Activated CD4-positive, alpha-beta memory T cell treated with anti-CD3 and anti-CD28 coated beads, Interleukin-2, amount 10 ng/mL, durations not matched to agents 7 days and 5 days (primary cell): ENCODE measurements around the gene TMEM127. TPM values are rescaled to one million over a fixed set of nuclear protein-coding genes. Genes with fewer than 3 reads are reported as not detected.

Source experiments
- CTCF ChIA-PET: fragments of 350-600 bp; sonication (Branson Sonifier 250); formaldehyde crosslinking; loops from one replicate; lab custom pipeline; 2021; ENCODE audit warnings: antibody characterized with exemption, inconsistent platforms; lab: Charles Lee
- POLR2A ChIA-PET: fragments of 350-600 bp; sonication (Branson Sonifier 250); formaldehyde crosslinking; loops from one replicate; lab custom pipeline; 2021; ENCODE audit warnings: antibody characterized with exemption; lab: Charles Lee
- DNase-seq: peaks from one replicate; pipeline ENCODE4 v3.0.0-alpha.2; 2020
- H3K27ac Mint-ChIP-seq: one replicate; pipeline ENCODE4 v1.8.0; 2021; ENCODE audit warnings: mild to moderate bottlenecking, mixed read lengths
- H3K27me3 Mint-ChIP-seq: one replicate; pipeline ENCODE4 v1.8.0; 2021; ENCODE audit warnings: mixed read lengths
- H3K36me3 Mint-ChIP-seq: one replicate; pipeline ENCODE4 v1.8.0; 2021; ENCODE audit warnings: low read depth, mixed read lengths
- H3K4me1 Mint-ChIP-seq: one replicate; pipeline ENCODE4 v1.8.0; 2021; ENCODE audit warnings: mixed read lengths
- H3K4me3 Mint-ChIP-seq: one replicate; pipeline ENCODE4 v1.8.0; 2021; ENCODE audit warnings: mild to moderate bottlenecking, mixed read lengths
- H3K9me3 Mint-ChIP-seq: one replicate; pipeline ENCODE4 v1.8.0; 2021; ENCODE audit warnings: mixed read lengths
- total RNA-seq, 2 experiments: library from RNA; stranded (reverse); gene quantifications; one replicate each; pipeline ENCODE4 v1.2.3, GENCODE V29; 2021

Gene TMEM127
- total RNA-seq, 2 experiments from 2014 or later, result 42.4 to 44.0 TPM

DNA sequence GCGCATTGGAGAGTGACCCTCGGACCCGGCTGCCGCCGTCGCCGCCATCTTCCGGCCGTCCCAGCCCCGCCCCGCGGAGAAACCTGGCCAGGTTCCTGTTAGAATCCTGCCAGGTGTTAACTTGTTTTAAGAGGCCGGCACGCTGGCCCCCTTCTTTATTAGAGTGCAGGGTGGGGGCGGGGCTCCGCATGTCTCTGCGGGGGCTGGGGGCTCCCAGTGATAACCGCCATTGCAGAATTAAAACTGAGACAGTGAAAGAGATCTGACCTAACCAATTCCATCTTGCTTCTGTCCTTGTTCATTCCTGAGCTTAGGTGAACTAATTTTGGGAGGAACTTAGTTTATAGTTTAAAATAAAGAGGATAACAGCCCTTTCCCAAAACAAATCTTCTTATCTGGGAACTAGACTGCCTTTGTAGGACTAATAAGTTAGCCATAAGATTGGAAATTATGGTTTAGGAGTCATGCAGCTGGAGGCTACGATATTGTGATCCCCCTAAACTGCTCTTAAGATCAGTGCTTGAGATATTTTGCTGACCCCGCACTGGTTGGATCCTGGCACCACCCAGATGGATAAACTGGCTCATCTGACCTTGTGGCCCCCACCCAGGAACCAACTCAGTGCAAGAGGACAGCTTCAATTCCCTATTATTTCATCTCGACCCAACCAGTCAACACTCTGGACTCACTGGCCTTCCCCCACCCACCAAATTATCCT is 56.6 kb downstream of the TMEM127 start:
- Mint-ChIP-seq H3K27me3 (no peaks in the 10 kb centered on the region), H3K4me3 (peak overlapping the region; percentile 87)
- CTCF ChIA-PET, result interaction anchor here (0.9 to 2.4 kb wide), 8 partner anchors 30 to 187 kb away, joined by 3 to 15 read pairs (median 4); no protein-coding TSS in a partner anchor

DNA sequence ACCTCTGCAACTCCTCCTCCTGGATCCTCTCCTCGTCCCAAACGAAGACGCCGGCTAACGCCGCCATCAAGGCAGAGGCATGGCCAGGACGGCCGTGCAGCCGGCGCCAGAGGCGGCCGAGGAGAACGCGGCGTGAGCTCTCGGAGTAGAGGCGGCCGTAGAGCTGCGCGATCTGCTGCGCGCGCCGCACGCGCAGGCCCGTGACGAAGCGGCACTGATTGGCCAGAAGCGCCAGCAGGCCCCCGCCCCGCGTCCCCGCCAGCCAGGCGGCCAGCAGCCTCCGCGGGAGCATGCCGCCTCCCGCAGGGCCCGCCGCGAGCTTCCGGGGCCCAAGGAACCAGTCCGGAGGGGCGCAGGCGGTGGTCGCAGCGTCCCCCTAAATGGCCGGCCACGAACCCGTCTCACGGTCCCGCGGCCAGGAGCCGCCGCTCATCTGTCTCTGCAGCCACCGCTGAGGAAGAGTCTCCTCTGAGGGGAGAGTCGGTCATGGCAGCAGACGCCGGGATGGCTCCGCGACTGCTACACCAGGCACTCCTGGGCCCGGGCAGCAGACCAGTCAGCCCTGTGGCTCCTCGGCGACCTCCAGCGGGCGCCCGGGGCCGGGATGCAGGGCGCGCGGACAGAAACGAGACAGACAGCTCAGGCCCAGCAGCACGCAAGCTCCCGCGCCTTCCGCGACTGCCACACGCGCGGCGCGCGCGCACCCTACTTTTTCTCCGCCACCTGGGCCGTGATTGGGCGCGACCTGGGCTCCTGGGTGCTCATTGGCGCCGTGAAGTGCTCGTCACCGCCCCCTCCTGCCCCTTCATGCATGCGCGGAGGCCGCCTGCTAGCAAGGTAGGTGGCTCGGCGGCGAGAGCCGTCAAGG is 57.4 kb downstream of the TMEM127 start, which contains the start of gene STARD7:
Gene STARD7, minus strand, starts transcription at position 685 of the 868 bp plus-strand sequence. Its CDS starts 393 bp downstream, at position 292.
- Mint-ChIP-seq H3K27ac (peak within 1 kb of the TSS; percentile 83), H3K4me3 (peak within 1 kb of the TSS; percentile 87), H3K9me3 (no peaks in the 10 kb centered on the region), H3K4me1 (peaks cover 52% of the 10 kb centered on the region), H3K36me3 (peaks cover 30% of the 10 kb centered on the region), H3K27me3 (no peaks in the 10 kb centered on the region)
- ChIA-PET POLR2A (interaction anchor here (0.6 to 3.2 kb wide), 36 partner anchors 9 to 608 kb away, joined by 3 to 39 read pairs (median 5); partner anchors contain the start of genes ANKRD36C, CIAO1, CNNM3 and DUSP2), CTCF (interaction anchor here (0.6 to 2.4 kb wide), 11 partner anchors 31 to 199 kb away, joined by 3 to 15 read pairs (median 4); partner anchors contain the start of gene ASTL)
- DNase-seq, result peak; percentile 98

More for the DNA sequence above, 56.6 kb downstream of the TMEM127 start:
- Mint-ChIP-seq H3K36me3 (peaks cover 23% of the 10 kb centered on the region), H3K9me3 (no peaks in the 10 kb centered on the region), H3K4me1 (peaks cover 44% of the 10 kb centered on the region), H3K27ac (peak overlapping the region; percentile 79)
- DNase-seq, result no peak
- POLR2A ChIA-PET, result interaction anchor here (0.9 to 3.2 kb wide), 26 partner anchors 10 to 607 kb away, joined by 3 to 39 read pairs (median 6); partner anchors contain the start of genes ANKRD36C, CIAO1, CNNM3 and DUSP2

DNA sequence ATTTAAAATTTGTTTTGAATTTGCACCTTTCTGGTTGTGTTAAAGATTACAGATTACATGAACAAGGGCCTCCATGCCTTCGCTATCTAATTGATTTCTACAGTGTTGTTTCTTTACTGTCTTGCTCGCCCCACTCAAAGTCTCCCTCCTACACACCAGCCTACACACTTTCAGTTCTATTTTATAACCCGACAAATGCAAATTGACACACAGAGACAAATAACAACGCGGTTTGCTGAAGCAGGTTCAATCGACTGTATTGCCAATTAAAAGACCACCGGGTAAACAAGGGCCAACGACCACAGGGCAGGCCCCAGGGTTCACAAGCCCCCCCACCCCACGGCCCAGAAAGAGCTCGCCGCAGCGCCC is 58.0 kb downstream of the TMEM127 start:
- Mint-ChIP-seq H3K36me3 (peaks cover 31% of the 10 kb centered on the region), H3K27ac (peak overlapping the region; percentile 83), H3K27me3 (no peaks in the 10 kb centered on the region), H3K4me3 (peak overlapping the region; percentile 87), H3K4me1 (peaks cover 58% of the 10 kb centered on the region), H3K9me3 (no peaks in the 10 kb centered on the region)
- CTCF ChIA-PET, result interaction anchor here (1.1 to 2.4 kb wide), 7 partner anchors 34 to 69 kb away, joined by 4 to 15 read pairs (median 5); partner anchors contain the start of gene ASTL
- POLR2A ChIA-PET, result interaction anchor here (0.9 to 3.2 kb wide), 29 partner anchors 9 to 321 kb away, joined by 3 to 39 read pairs (median 6); partner anchors contain the start of genes CIAO1, DUSP2, ITPRIPL1 and NCAPH
- no peak for DNase-seq

DNA sequence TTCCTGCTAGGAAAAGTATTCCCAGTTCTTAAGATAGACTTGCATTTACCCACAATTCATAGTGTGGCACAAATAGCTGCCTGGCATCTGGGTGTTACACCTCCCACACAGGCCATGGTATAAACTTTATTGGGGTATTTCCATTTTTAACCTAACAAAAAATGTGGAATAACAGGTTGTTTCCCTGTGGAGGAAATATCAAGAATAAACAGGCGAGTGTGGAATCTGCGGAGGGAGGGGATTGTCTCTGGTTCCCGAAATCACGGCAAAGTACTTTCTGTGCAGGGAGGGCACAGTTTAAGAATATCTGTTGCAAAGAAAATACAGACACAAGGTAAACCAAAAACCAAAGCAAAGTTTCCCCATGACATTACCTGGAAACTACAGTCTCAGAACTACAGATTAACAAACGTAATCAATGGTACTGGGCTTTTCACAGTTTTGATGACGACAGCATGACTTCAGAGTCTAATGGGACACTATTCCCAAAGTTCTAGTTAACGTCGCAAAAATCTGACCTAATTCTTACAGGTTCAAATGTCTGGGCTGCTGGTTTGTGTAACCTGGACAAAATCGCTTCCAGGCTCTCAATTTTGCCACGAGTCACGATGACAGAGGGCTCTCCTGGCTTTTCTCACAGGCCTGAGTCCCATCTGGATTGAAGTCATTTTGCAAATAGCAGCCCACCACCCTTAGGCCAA is 58.6 kb downstream of the TMEM127 start:
- Mint-ChIP-seq H3K36me3 (peaks cover 31% of the 10 kb centered on the region), H3K27ac (peak overlapping the region; percentile 83), H3K4me1 (peaks cover 63% of the 10 kb centered on the region), H3K9me3 (no peaks in the 10 kb centered on the region), H3K27me3 (no peaks in the 10 kb centered on the region), H3K4me3 (peak overlapping the region; percentile 87)
- POLR2A ChIA-PET, result interaction anchor here (1.0 to 3.2 kb wide), 7 partner anchors 8 to 321 kb away, joined by 4 to 35 read pairs (median 12); partner anchors contain the start of genes CIAO1, DUSP2, SNRNP200 and TMEM127
- no peak for DNase-seq
- CTCF ChIA-PET, result interaction anchor here (0.7 to 1.4 kb wide), 3 partner anchors 20 to 1218 kb away, joined by 3 to 5 read pairs (median 5); no protein-coding TSS in a partner anchor

DNA sequence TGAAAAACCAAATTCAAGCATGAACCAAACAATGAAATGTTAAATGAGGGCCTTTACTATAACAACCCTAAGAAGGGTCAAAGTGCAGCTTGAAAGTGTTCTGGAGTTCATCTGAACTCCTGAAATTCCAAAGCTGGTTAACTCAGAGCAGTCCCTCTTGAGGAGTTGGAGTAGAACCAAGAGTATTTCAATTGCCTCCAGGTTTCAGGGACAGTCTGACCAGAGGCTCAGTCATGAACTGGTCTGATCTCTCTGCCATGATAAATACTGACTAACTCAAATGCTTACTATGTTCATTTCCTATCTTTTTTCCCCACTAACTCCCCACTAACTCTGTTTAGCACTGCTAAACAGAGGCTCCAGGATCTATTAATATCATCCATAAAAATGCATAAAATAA is 59.9 kb downstream of the TMEM127 start:
- no peak for DNase-seq
- Mint-ChIP-seq H3K4me1 (peaks cover 67% of the 10 kb centered on the region), H3K9me3 (no peaks in the 10 kb centered on the region), H3K27ac (peak overlapping the region; percentile 57), H3K4me3 (peak overlapping the region; percentile 57), H3K27me3 (no peaks in the 10 kb centered on the region), H3K36me3 (peaks cover 31% of the 10 kb centered on the region)
- ChIA-PET POLR2A (interaction anchor here (1.1 to 1.8 kb wide), 2 partner anchors 48 to 59 kb away, joined by 3 to 6 read pairs; no protein-coding TSS in a partner anchor), CTCF (interaction anchor here (1.6 to 3.2 kb wide), 2 partner anchors 61 to 67 kb away, joined by 8 to 11 read pairs; partner anchors contain the start of gene ASTL)

DNA sequence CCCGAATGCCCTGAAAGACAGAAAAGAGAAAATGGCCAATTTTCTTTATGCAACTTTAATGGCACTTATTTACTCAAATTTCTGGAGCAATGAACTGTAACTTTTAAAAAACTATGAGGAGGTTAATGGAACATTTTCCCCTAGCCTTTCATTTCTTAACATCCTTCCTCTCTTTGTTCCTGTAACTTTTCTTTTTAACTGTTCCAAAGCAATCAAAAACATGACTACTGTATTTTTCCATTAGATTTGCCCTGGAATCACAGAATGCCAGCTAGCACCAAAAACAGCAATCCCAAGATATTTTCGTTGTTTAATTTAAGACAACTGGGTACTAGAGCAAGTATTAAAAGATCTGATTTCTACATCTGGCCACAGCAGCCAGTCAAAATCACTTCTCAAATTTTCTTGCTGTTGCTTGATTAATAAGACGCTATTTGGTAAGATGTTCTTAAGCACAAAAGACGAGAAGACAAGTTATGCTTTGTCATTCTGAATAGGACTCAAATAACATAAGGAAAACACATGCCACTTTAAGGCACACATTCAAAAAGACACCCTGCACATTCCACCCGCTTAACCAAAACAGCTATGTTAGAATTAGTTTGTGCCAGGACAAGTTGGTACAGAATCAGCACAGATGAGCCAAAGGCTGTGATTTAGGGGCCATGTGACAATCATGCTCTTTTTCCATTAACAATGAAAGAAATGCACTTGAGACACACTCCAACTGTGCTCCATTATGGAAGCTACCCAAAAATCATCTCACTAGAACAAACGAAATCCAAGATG is 60.8 kb downstream of the TMEM127 start:
- peaks cover 31% of the 10 kb centered on the region for H3K36me3 Mint-ChIP-seq
- no peaks in the 10 kb centered on the region for H3K9me3 Mint-ChIP-seq
- ChIA-PET POLR2A (interaction anchor here (1.1 to 3.2 kb wide), 4 partner anchors 37 to 60 kb away, joined by 3 to 15 read pairs (median 6); no protein-coding TSS in a partner anchor), CTCF (interaction anchor here (1.6 to 3.2 kb wide), 3 partner anchors 62 to 212 kb away, joined by 8 to 11 read pairs (median 9); partner anchors contain the start of gene ASTL)
- H3K27ac Mint-ChIP-seq, result peak overlapping the region; percentile 82
- H3K4me3 Mint-ChIP-seq, result peak overlapping the region; percentile 45
- H3K4me1 Mint-ChIP-seq, result peaks cover 70% of the 10 kb centered on the region
- no peak for DNase-seq
- H3K27me3 Mint-ChIP-seq, result no peaks in the 10 kb centered on the region

DNA sequence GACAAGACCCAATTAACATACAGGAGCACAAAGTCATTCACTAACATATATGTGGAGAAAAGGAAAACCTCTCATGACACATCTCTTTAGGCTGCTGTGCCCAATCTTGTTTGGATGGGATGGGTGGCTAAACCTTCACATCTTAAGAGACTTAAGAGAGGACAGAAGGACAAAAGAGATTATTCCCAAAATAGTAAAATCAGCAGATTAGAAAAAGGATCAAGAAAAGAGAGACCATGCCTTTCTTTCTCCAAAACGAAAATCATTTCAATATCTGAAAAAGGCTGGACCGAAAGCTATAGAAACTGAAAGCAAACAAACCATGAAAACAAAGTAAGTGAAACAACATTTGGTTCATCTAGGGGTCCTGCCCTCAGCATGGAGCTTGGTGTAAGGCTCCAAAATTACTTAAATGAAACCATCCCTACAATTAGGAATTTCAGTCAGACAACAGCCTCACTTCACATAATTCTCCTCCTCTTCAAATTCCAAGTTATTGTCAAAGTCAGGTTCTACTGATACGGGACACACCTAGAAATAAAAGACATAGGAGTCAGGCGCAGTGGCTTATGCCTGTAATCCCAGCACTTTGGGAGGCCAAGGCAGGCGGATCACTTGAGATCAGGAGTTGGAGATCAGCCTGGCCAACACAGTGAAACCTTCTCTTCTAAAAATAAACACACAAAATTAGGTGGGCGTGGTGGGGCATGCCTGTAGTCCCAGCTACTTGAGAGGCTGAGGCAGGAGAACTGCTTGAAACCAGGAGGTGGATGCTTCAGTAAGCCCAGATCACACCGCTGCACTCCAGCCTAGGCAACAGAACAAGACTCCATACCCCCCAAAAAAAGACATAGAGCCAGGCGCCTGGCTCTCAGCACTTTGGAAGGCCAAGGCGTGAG is 62.4 kb downstream of the TMEM127 start:
- peak overlapping the region; percentile 82 for H3K27ac Mint-ChIP-seq
- DNase-seq, result no peak
- peaks cover 40% of the 10 kb centered on the region for H3K36me3 Mint-ChIP-seq
- POLR2A ChIA-PET, result interaction anchor here (1.3 to 3.2 kb wide), 4 partner anchors 29 to 122 kb away, joined by 3 to 15 read pairs (median 4); no protein-coding TSS in a partner anchor
- H3K4me1 Mint-ChIP-seq, result peaks cover 75% of the 10 kb centered on the region
- no peaks in the 10 kb centered on the region for H3K27me3 Mint-ChIP-seq
- H3K9me3 Mint-ChIP-seq, result no peaks in the 10 kb centered on the region
- peak overlapping the region; percentile 75 for H3K4me3 Mint-ChIP-seq
- CTCF ChIA-PET, result interaction anchor here (0.9 to 3.2 kb wide), 8 partner anchors 29 to 325 kb away, joined by 3 to 11 read pairs (median 4); partner anchors contain the start of gene ASTL

DNA sequence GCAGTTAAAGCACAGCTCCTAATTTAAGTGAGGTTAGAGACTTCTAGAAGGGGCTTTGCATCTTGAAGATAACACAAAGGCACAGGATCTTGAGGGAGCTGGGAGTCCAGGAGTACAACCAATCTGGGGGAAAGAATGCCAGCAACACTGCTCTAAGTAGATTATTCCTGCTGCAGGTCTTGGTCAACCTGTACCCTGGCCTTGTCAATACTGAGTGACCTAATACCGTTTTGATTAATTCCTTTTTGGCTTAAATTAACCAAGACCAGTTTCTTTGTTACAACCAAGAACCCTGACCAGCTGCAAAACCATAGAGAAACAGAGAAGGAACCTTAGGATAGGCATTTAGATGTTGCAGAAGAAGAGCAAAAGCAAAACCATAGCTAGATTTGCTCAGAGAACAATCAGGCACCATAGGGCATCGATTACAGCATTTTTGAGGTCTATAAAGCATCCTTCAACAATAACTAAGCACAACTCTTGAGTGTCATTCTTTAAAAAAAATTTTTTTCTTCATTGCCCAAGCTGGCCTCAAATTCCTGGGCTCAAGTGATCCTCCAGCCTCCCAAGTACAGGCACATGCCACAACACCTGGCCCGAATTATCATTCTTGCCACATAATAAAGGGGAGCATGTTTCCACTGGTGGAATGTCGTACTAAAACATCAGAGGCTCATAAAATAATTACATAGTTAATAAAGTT is 63.5 kb downstream of the TMEM127 start:
- H3K27me3 Mint-ChIP-seq, result no peaks in the 10 kb centered on the region
- peaks cover 39% of the 10 kb centered on the region for H3K36me3 Mint-ChIP-seq
- CTCF ChIA-PET, result interaction anchor here (1.2 to 1.6 kb wide), 6 partner anchors 28 to 326 kb away, joined by 3 to 5 read pairs (median 4); no protein-coding TSS in a partner anchor
- no peaks in the 10 kb centered on the region for H3K9me3 Mint-ChIP-seq
- no peak overlapping the region for H3K27ac Mint-ChIP-seq
- peaks cover 78% of the 10 kb centered on the region for H3K4me1 Mint-ChIP-seq
- H3K4me3 Mint-ChIP-seq, result no peak overlapping the region
- DNase-seq, result no peak
- POLR2A ChIA-PET, result interaction anchor here (1.0 to 3.2 kb wide), 4 partner anchors 40 to 123 kb away, joined by 3 to 15 read pairs (median 4); partner anchors contain the start of genes CIAO1 and TMEM127

DNA sequence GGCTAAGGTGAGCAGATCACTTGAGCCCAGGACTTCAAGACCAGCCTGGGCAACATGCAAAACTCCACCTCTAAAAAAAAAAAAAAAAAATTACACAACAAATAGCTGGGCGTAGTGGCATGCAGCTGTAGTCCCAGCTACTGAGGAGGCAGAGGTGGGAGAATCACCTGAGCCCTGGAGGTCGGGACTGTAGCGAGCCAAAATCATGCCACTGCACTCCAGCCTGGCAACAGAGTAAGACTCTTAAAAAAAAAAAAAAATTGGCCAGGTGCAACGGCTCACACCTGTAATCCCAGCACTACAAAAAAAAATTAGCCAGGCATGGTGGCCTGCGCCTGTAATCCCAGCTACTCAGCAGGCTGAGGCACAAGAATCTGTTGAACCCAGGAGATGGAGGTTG is 64.5 kb downstream of the TMEM127 start:
- Mint-ChIP-seq H3K27me3 (no peaks in the 10 kb centered on the region), H3K4me3 (no peak overlapping the region), H3K9me3 (no peaks in the 10 kb centered on the region), H3K36me3 (peaks cover 34% of the 10 kb centered on the region), H3K4me1 (peaks cover 72% of the 10 kb centered on the region), H3K27ac (no peak overlapping the region)
- ChIA-PET CTCF (interaction anchor here (1.2 to 1.9 kb wide), 4 partner anchors 62 to 179 kb away, joined by 4 to 6 read pairs (median 5); no protein-coding TSS in a partner anchor), POLR2A (interaction anchor here (0.8 to 3.2 kb wide), 4 partner anchors 12 to 615 kb away, joined by 3 to 15 read pairs (median 4); partner anchors contain the start of gene CNNM3)
- DNase-seq, result no peak
